HG02973 (cell line): Measurements from ENCODE around the gene MAD2L1.
A peak's percentile ranks its signal among the peaks of the same experiment; 100 is the strongest.

ENCODE experiments used
- ATAC-seq: cut with Tn5 transposase; IDR thresholded peaks from one replicate; pipeline ENCODE4 v1.9.1; 2021; ENCODE audit warnings: moderate library complexity; ENCODE audit not compliant: unreplicated experiment

Gene MAD2L1

DNA sequence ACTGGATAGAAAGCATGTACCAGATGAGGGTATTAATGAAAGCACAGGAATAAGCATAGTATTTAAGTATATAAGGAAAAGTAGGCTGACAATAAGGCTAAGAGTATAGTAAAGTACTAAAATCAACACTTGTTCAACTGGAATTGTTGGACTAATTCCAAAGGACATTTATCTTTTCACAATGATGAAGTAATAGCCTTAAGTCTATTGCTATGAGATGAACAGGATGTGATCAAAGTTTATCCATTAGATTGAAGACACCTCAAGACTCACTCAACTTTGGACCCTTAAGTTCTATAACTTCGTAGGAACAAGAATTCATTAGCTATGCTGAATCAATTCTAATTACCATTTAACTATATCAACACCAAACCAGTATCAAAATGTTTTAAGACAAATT lies 7.6 kb downstream of the MAD2L1 start:
- no peak for ATAC-seq

DNA sequence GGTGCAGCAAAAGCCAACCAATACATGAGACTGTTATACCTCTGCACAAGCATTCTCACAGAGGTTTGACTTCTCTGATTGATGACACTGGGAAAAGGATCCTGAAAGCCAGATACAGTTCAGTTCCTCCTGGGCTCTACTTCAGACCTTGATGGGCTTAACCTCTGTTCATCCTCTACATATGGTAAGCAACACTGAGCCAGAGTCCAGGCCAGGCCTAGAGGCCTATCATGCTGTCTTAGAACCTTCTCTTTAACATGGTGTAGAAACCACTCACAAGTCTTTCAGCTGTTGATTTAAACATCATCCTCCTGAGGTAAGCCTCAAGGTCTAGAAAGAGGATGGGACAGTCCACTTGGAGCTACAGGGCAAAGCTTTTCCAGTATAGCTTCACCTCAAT lies 9.2 kb downstream of the MAD2L1 start:
- ATAC-seq = no peak

DNA sequence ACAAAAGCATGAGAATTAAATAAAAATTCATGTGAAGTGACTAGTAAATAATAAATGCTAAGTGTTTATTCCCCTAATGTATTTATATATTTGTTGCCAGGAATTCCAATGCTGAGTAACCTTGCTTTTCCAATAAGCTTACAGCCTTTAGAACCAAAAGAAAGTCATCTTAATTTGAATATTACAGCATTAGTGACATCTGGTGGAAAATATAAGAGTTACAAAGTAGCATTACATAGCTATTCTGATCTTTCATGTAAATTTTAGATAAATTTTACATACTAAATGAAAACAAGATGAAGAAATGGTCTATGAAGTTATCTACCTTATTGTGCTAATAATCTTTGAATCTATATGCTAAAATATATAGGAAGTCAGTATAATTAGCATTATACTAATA lies 10.4 kb downstream of the MAD2L1 start:
- ATAC-seq = peak; percentile 42

DNA sequence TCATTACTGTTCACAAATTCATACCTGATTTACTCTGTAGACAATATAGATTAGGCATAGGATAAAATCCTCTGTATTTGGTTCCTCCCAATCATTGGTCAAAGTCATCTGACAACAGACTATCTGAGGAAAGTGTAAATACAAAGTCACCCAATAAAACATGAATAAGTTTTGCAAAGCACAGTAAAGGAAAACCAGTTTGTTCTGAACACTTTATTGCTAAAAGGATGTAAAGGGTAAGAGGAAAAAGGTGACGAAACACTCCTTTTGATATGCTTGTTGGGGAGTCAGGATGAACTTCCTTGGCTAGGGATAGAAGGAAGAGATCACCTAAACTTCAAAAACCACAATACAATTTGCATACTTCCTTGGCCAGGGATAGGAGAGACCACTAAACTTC lies 10.9 kb downstream of the MAD2L1 start:
- no peak for ATAC-seq

DNA sequence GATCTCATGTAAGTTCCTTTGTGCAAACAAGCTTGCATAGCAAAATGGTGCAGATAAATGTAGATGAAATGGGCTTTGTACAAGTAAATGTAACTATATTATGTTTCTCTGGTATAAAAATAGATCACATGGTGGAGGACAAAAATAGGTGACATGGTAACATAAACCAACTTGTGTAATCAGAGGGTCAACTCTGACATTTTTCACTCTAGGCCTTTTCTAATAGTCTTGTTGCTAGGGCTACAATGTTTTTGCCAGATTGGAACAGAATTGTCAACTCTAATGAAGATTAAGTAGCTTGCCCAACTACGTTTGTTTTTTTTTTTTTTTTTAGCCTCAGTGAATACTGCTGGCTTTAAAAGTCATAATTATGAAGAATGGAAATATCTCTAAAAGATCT lies 11.5 kb downstream of the MAD2L1 start:
- no peak for ATAC-seq

DNA sequence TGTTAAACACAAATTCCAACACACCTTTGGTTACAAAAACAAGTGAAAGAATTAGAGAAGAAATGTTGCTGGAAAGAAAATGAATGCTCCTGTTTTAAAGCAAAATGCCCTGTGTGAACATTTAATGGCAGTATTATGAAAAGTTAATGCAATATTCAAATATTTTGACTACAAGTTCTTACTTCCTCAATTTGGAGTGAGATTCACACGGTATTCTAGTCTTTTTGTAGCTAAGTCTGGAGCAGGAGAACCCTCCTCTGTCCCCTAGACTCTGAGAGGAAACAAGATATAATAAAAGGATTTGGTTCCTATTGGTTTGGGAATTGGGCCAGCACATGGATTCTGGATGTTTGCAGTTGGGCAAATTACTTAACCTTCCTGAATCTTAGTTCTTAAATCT lies 12.7 kb downstream of the MAD2L1 start:
- no peak for ATAC-seq

DNA sequence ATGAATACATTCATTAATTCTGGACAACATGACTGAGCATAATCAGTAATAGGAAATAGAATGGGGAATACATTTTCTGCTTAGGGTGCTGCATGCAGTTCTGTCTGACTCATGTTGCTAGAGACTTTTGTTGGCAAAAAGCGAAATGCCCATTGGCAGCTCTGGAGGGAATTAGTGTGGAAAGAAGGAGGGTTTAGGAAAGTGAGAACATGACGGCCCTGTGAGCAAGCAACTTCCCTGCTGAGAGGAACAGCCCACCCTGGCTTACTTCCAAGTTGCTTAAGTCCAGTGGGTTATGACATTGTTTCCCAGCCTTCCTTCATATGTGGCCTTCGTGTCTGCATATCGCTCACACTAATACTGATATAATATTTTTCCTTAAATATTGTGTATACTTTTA lies 13.8 kb downstream of the MAD2L1 start:
- no peak for ATAC-seq

DNA sequence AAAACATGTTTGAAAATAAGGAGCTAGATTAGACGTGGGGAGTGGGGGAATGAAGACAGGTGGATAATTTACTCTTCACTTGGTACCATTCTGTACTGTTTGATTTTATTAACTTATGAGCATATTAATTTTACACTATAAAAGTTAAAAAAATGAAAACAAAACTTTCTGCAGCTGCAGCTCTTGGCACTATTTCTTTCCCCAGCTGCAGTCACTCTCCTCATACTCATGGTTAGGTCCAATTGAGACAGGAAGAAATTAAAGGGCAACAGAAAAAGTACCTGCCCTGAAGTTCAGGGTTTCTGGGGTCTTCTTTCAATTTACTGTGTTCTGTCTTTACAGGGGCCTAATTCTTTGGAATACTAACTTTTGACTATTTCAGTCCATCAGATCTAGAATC lies 15.4 kb downstream of the MAD2L1 start:
- ATAC-seq = no peak

DNA sequence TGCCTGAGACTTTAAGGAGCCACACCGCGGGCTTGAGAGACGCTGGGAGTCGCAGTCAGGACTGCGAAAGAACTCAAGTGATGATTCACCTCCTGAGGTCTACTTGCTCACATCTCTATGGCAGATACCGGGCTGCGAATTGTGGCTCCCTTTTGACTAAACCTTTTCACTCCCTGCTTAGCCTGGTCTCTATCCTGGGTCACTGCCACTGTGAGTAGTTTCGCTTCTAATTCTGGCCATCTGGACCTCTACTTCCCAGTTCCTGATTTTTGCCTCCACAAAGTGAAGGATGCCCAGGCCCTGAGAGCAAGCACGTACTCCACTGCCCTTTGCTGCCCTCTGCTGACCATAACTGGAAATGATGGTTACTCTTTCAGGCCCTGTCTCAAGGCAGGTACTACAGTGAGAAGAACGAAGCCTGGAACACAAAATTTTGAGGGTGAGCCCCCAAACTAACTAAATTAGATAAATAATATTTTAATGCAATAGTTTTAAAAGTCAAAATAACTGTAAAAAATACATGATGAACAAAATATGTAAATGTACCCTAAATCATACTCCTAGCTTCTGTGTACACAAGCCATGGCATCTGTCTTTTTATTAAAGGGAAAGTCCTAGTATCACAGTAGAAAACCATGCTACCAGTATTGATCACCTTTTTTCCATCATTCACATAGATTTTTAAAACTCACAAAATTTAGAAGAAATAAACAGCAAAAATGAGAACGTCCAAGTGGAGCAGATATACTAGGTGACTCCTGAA lies 16.7 kb downstream of the MAD2L1 start:
- ATAC-seq = peak; percentile 91

DNA sequence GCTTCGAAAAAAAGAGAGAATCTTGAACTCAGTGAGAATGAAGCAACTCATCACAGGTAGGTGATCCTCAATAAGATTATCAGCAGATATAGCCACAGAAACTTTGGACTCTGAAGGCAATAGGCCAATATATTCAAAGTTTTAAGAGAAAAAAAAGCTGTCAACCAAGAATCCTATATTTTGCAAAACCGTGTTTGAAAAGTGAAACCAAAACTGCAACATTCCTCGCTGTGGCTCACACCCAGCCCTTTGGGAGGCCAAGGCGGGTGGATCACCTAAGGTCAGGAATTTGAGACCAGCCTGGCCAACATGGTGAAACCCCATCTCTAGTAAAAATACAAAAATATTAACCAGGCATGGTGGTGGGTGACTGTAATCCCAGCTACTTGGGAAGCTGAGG lies 22.8 kb downstream of the MAD2L1 start:
- ATAC-seq = no peak

DNA sequence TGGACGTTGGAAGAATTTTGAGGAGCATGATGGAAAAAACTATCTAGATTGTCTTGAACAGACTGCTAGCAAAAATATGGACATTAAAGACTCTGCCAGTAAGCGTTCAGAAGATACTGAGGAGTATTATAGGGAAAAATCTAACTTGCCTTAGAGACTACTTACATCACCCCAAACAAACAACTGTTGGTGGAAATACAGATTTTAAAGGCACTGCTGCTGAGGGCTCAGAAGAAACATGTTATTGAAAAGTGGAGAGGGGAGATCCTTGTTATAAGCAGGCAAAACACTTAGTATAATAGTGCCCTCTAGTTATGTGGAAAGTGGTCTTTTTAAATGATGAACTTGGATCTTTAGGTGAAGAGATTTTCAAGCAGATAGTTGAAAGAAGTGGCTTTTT lies 29.2 kb downstream of the MAD2L1 start:
- ATAC-seq = no peak

DNA sequence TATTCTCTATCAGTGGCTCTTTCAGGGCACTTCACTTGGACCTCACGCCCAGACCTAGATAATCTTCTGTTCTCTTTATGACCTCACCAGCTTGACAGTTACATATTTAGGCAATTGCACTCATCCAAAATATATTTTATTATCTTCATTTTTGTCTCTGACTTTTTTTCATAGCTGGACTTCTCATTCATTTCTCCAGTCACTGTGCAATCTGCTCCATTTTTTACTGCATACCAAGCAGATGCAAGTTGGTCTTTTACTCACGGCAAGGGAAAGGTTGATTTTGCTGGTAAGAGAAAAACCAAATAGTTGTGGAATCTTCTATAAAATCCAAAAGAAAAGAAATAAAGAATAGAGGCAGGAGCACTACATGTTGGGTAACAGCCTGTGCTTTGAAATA lies 31.7 kb downstream of the MAD2L1 start:
- ATAC-seq = no peak

DNA sequence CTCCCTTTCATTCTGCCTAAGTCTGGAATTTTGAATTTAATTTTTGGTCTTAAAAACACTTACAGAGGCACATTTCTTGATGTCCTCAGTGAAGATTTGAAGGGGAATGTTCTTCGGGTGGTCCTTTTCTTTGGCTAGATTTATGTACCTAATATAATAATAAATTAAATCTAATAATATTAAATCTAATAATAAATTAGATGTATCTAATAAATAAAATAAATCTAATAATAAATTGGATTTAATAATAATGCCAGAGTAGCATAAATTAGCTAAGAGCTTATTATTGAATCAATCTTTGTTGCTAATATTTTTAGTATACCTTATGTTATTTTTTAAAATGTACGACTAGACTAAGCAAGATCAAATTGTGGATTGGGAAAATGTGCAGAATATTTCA lies 39.8 kb downstream of the MAD2L1 start:
- ATAC-seq = no peak

DNA sequence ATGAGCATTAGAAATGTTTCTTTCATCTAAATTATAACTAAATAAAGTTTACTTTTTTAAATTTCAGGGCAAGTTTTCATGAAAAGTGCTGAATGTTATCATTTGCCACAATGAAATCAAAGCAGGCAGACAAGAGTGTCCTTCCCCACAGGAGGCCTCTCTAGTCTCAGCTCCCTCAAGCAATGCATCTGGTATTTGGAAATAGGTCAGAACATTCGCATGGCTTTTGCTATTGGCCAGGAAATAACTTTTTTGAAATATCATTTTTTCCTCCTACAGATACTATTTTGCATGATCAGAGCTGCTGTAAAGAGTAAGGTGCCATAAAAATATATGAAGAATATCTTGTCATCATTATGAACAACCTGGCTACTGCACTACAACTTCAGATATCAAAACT lies 41.1 kb downstream of the MAD2L1 start:
- ATAC-seq = no peak

DNA sequence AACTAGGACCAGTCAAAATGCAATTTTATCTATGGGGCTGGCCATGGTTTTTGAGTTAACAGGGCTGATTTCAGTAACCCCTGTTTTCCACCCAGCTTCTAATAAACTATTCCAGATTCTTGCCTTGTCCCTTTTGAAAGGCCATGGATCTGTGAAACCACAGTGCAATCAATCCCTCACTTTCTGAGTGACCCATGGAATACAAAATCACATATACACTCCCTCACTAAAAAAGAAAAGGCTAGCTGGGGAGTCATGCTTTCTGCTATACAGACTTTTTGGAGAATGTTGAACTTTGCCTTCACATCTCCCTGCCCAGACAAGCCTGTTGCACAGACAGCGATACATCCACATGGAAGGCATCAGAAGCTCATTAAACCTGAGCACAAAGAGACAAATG lies 47.9 kb downstream of the MAD2L1 start:
- ATAC-seq = no peak

DNA sequence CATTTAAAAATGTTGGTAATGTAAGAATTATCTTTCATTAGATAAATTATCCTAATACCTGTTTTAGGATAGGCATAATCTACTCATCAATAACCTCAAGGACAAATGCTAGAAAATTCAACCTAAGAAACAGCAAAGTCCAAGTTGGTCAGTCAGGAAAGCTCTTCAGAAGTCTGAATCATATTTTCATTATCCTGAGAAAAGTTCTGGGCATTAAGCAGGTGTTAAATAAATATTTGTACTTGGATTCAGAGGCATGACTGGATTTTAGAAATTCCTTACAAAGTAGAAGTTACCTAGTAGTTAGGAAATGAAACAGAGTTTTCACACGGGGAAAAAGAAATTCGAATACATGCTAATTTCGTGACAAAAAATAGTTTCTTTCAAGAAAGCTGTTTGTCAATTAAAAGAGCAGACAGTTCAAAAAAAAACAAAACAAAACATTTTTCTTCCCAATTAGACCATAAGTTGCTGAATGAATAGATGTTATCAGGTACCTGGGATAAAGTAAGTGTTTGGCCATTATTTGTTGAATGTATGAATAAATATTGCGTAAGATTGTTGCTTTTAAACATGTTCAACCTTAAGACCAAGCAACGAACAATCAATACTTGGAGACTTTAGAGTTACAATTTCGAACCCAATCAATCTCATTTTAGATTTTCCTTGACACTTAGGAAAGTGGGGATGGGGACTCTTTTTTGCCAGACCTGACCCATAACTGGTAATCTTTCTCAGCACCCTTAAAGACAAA lies 48.5 kb downstream of the MAD2L1 start:
- ATAC-seq = no peak

DNA sequence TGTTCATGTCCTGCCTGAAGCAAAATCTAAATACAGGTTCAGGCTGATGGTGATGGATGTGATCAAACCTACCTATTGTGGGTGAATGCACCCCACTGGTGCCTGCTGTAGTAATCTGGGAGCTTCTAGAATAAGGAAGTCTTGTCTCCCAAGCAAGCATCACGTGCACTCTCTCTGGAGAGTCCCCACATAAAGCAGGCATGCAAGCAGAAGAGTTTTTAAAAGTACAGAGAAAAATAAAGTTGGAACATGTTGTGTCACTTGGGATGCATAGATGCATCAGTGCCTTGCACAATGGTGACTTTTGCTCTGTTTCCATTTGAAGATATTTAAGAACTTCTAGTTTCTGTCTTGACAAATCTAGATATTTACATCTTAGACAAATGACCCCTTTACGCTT lies 54.9 kb downstream of the MAD2L1 start:
- ATAC-seq = no peak

DNA sequence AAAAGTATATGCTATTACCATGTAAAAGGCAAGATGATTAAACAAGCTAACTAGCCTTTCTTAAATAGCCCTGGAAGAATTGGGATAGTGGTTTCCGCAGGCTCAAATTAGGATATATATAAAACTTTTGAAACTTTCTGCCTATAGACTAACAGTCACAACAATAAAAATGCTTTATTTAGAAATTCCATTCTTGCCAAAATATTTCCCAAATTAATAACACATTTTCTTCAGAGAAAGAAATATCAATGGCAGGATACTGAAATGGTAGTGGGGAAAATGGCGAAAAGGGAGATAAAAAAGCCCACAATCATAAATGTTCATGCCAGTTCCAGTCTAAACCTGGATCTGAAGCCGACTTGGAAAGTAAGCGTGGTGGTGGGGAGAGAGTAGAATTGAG lies 56.0 kb downstream of the MAD2L1 start:
- ATAC-seq = no peak

DNA sequence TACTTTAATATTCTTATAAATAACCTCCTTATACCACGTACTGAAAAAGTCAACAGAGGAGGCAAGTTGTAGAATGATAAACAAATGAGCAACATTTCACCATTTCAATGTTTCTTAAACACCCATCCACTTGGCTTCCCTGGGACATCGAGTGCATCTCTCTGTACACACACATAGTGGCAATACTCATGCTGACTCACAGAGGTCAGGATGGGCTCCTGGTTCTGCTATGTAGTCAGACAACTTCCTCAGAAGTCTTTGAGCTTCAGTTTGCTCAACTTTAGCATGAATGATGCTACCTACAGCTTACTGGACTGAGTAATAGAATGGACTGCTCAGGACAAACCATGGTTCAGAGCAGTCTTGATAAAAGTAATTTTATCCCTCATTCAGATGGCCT lies 56.9 kb downstream of the MAD2L1 start:
- ATAC-seq = no peak

DNA sequence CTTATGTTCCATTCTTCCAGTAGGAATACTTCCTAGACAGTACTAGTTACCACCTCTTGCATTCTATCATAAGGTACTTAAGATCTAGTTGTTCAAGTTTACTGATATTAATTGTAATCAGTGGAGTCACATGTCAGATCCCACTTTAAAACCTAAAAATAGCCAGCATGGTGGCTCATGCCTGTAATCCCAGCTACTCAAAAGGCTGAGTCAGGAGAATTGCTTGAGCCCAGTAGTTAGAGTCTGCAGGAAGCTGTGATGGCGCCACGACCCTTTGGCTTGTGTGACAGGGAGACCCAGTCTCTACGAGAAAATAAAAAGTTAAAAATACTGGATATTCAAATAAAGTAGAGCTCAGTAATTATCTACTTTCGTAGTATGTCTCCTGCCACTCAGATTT lies 57.7 kb downstream of the MAD2L1 start:
- ATAC-seq = no peak

DNA sequence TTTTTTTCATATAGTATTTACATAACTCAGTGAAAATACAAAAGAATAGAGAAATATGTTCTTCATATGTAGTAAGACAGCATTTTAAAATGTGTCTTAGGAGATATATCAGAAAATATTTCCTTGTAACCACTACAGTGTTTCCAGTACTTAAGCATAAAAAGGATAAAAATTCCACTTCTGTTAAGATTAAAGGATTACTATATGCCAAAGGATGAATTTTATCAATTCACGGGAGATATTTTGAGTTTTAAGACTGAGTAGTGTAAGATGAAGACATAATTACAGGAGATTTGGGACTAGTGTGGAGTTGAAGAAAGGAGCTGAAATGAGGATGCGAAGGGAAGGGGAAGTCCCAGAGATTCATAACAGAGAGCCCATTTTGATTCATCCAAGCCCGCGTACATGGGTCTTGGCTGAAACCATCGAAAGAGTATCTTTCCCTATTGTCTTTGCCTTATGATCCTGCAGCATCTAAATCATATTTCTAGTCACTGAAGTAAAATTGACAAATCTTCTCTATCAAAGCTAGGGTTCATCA lies 58.7 kb downstream of the MAD2L1 start:
- no peak for ATAC-seq

DNA sequence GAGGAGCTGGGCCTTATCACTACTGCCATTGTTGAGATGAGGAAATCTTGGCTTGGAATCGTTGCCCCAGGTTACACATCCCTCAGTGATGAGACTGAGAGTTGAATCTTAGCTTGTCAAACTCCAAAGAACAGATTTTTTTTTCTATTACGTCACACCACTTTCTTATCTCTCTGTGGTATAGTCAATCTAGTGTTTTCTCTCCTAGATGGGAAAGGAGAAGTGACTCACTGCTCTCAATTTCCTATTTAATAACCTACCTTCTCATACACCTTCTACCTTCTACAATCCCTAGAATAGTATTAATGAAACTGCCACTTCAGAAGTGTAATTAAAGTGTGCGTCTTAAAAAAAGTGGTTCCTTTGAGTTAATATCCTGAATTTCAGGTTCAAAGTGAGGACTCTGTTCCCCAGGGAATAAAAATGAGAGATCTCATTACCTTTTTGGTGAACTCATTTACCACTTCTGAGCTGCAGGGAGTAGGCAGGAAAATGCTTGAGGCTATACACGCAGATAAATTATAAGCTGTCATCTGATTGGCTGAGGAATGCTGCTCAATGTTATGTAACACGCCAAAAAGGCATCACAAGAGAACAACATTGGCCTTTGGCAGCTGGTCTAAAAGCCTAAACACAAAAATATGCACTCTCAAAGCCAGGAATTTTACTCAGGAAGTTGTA lies 59.3 kb downstream of the MAD2L1 start:
- no peak for ATAC-seq
